ENCODE data around the gene GRIN3A.
A peak's percentile ranks its signal among the peaks of the same experiment; 100 is the strongest.

GRIN3A gene

DNA sequence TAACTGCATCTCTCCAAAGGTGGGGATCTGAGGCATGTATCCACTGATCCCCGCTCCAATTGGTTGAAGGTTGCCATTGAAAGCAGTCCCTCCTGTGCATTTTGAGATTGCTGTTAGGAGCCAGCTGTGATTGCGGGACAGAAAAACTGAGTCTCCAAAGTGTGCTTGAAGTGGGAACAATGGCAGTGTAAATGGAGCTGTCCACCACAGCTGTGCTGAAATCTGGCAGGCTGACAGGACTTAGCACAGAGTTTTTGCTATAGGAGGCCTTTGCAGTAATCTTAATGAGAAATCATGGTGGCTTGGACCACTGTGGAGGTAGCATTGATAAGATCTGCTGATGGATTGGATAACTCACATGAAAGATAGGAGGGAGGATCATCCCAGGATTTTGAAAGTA lies 201.5 kb downstream of the GRIN3A start:
- no peak overlapping the region for H3K4me2 ChIP-seq
- peaks cover 72% of the 10 kb centered on the region for H4K20me1 ChIP-seq
- TF ChIP-seq Cebpa-rat (IDR thresholded peaks at IDR 0.05), result no peak
- peaks cover 63% of the 10 kb centered on the region for H3K36me3 ChIP-seq
- no peaks in the 10 kb centered on the region for H3K9me3 ChIP-seq
- H3K9ac ChIP-seq, result no peak overlapping the region
- H3K27ac ChIP-seq, result no peak overlapping the region
- no peaks in the 10 kb centered on the region for H3K27me3 ChIP-seq
- H3K4me1 ChIP-seq, result peaks cover 23% of the 10 kb centered on the region
- H3K4me3 ChIP-seq, result no peak overlapping the region

DNA sequence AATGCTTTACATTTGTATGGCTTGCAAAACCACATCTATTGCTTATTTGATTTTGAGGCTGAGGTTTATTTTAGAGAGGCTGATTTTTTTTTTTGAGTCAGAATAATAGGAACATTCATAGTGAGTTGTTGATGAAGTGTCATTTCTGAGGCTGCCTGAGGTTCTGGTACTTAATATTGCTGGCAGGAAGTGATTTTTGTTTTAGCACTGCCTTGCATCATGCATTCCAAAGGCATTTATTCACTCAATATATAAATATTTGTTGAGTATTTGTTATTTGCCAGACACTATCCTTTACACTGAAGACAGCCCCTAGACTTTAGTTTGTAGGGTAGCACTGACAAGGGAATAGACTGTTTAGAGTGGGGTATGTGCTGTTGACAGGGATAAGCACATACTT lies 202.1 kb downstream of the GRIN3A start:
- H3K27me3 ChIP-seq, result no peaks in the 10 kb centered on the region
- no peak overlapping the region for H3K4me3 ChIP-seq
- no peaks in the 10 kb centered on the region for H3K9me3 ChIP-seq
- no peak for TF ChIP-seq Cebpa-rat (IDR thresholded peaks at IDR 0.05)
- no peak overlapping the region for H3K4me2 ChIP-seq
- H3K27ac ChIP-seq, result no peak overlapping the region
- peaks cover 23% of the 10 kb centered on the region for H3K4me1 ChIP-seq
- H3K9ac ChIP-seq, result no peak overlapping the region
- H4K20me1 ChIP-seq, result peaks cover 72% of the 10 kb centered on the region
- peaks cover 61% of the 10 kb centered on the region for H3K36me3 ChIP-seq

DNA sequence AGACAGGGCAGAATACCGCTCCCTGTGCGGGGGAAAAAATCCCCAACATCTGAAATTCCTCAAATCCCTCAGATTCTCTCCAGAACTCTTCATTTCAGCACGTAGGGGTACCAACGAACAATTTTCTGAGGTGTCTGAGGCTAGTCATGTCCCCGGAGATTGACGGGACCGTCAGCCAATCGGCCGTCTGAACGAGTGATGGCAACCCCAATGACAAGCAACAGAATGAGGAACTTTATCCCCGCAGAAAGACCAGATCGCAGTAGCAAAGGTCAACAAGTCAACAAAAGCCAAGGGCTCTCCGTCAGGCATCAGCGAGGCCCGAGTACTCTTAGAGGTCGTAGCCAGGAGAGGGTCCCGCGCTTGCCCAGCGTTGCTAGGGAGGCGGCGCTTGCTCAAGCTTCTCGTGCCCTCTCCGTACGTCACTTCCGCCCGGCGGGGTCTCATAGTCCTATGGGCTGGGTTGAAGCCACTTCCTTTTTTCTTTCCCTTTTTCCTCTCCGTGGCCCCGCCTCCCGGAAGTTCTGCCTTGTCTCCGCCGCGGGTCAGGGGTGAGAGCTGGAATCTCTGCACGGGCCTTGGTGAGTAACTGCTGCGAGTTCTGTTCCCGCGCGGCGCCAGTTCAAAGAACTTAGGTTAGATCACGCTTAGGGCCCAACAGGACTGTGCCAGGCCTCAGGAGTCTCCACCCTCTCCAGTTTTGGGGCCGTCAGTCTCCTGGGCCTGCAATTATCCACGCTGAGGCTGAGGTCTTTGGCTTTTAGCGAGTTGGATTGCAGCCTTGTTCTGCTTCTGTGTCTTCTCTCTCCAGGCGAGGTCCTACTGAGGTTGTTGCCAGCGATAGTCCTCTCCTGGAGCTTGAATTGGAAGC lies 204.9 kb downstream of the GRIN3A start, which contains the start of gene RNF20:
TSS of gene RNF20 (plus strand) at position 520 of the 871 bp plus-strand sequence. CDS start 1,571 bp downstream, outside the sequence.
- Histone ChIP-seq H3K9ac (peak within 1 kb of the TSS; percentile 85), H3K36me3 (peaks cover 33% of the 10 kb centered on the region), H3K4me2 (peak within 1 kb of the TSS; percentile 75), H3K4me1 (peaks cover 23% of the 10 kb centered on the region), H3K4me3 (peak within 1 kb of the TSS; percentile 82), H3K27ac (peak within 1 kb of the TSS; percentile 87), H3K27me3 (no peaks in the 10 kb centered on the region), H3K9me3 (no peaks in the 10 kb centered on the region), H4K20me1 (peaks cover 46% of the 10 kb centered on the region)
- no peak for TF ChIP-seq Cebpa-rat (IDR thresholded peaks at IDR 0.05)

DNA sequence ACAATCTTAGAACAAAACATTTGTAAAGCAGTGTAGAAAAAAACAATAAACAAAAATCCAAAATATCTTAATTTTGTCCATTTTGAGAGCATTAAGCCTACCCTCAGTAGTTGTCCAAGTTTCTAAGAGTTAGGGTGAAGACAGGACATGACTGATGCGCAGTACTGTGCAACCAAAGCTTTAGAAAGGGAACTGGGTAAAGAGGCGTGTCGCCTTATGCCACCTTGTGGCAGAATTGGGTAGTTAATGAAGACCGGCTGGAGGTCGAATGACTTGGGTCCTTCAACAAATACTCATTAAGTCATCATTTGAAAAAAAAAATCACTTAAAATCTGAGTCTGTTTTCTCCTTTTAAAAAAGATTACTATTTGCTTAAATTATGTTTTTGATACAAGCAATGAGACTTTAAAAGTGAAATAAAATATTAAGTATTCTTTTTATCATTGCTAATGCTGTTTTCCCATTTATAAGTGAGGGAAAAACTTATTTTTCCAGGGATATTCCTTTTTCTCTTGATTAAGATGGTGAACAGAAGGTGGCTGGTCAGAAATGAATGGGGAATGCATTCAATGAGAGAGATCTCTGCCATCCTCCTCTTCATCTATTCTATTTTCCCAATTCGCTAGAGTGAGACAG lies 208.3 kb downstream of the GRIN3A start:
- Histone ChIP-seq H3K27ac (no peak overlapping the region), H3K4me3 (no peak overlapping the region), H3K36me3 (peaks cover 2% of the 10 kb centered on the region; the same call in 1 of the 2 replicates), H4K20me1 (peaks cover 13% of the 10 kb centered on the region), H3K4me2 (no peak overlapping the region), H3K4me1 (peaks cover 18% of the 10 kb centered on the region), H3K9me3 (no peaks in the 10 kb centered on the region), H3K27me3 (no peaks in the 10 kb centered on the region), H3K9ac (no peak overlapping the region)
- TF ChIP-seq Cebpa-rat (IDR thresholded peaks at IDR 0.05), result no peak

DNA sequence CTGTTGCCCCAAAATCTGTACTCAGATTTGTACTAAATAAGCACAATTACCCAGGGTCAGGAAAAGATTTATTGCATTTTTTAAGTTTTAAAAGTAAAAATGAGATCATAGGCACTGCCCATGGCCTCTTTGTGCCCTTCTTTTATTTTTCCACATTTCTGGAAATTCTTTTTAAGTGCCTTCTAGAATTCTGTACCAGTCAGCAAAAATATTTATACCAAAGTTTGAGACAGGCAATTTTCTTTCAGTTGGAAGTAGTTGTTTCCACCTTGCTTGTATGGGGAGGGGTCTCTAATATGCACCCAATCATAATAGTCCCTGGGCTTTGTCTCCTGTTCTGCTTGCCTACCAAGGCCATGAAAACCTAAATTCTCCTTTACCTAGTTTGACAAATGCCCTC lies 210.4 kb downstream of the GRIN3A start:
- Histone ChIP-seq H3K9me3 (no peaks in the 10 kb centered on the region), H3K4me2 (no peak overlapping the region), H3K27me3 (no peaks in the 10 kb centered on the region), H4K20me1 (no peaks in the 10 kb centered on the region), H3K4me1 (peaks cover 6% of the 10 kb centered on the region), H3K27ac (no peak overlapping the region), H3K9ac (no peak overlapping the region), H3K4me3 (no peak overlapping the region), H3K36me3 (no peaks in the 10 kb centered on the region)
- TF ChIP-seq Cebpa-rat (IDR thresholded peaks at IDR 0.05), result no peak

DNA sequence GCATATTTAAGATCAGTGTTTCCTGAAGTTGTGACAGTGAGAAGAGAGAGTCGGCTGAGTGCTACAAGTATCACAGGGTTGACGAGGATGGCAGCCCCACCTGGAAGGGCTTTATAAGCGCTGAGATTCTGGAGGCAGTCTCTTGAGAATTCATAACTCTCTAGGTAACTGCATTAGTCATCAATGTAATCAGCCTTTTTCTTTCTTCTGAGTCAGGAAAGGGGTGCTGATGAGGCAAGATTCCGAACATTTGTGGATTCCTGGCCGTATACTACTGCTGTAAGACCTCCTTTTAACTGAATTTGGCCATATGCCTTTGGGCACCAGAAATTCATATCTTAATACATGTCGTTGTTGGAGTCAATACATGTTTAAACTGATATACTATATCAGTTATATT lies 211.4 kb downstream of the GRIN3A start:
- H3K9me3 ChIP-seq, result no peaks in the 10 kb centered on the region
- TF ChIP-seq Cebpa-rat (IDR thresholded peaks at IDR 0.05), result no peak
- no peaks in the 10 kb centered on the region for H3K4me1 ChIP-seq
- no peak overlapping the region for H3K27ac ChIP-seq
- no peak overlapping the region for H3K4me3 ChIP-seq
- no peaks in the 10 kb centered on the region for H3K27me3 ChIP-seq
- no peak overlapping the region for H3K9ac ChIP-seq
- no peak overlapping the region for H3K4me2 ChIP-seq
- H3K36me3 ChIP-seq, result no peaks in the 10 kb centered on the region
- H4K20me1 ChIP-seq, result no peaks in the 10 kb centered on the region

DNA sequence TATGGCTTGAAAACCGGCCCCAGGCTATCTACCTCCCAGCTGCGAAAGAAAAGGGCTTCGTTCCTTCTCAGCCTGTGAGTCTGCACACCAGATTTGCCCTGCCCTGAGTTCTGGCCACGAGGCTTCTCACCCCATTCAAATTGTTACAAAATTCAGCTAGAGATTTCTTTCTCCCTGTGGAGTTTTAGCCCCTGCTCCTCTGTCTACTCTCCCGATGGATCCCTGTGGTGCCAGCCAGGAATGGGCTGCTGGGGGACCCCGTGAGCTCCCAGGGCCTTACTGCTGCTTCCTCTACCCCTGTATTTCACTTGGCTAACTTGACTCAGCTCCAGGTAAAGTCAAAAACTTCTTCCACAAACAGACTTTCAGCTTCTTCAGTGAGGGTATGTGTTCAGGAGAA lies 214.1 kb downstream of the GRIN3A start:
- Histone ChIP-seq H3K4me3 (no peak overlapping the region), H4K20me1 (no peaks in the 10 kb centered on the region), H3K4me1 (no peaks in the 10 kb centered on the region), H3K27me3 (no peaks in the 10 kb centered on the region), H3K4me2 (no peak overlapping the region), H3K36me3 (no peaks in the 10 kb centered on the region), H3K9me3 (no peaks in the 10 kb centered on the region), H3K27ac (no peak overlapping the region), H3K9ac (no peak overlapping the region)
- no peak for TF ChIP-seq Cebpa-rat (IDR thresholded peaks at IDR 0.05)
